Measurements from ENCODE around the gene HUNK.

HUNK gene

DNA sequence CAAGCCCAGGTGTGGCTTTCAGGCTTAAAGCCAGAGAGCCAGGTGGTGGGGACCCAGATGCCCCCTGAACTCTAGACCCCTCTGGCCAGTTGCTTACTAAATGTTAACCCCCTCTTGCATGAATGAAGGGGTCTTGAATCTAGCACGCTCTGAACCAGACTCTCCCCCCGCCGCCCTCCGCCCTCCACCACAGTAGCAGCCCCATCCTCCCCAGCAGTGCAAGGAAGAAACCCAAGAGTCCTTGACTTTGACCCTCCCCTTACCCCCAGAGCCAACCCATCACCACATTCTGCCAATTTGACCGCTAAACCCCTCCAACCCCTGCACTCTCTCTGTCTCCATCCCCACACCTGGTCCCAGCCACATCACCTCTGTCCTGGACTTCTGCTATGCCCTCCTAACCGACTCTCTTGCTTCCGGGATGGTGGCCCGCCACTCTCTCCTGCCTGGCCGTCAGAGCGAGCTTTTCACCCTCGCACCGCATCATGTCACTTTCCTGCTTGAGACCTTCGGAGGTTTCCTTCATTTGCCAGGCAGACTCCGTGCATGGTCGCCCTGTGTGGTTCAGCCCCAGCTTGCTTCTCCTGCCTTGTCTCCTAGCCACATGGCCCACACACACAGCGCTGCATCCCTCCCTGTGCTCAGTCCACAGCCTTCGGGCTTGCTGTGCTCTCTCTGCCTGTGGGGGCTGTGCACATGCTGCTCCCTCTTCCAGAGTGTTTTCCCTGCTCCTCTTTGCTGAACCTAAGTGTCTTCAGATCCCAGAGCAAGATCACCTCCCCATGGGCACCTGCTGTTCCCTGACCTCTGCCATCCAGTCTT, 113.4 kb downstream of the HUNK start:
- Histone ChIP-seq H3K27ac (no peak overlapping the region), H3K4me3 (no peak overlapping the region), H3K4me1 (0 out of 2 replicates have a peak, but pooled peaks cover 6% of the 10 kb centered on the region), H3K4me2 (no peak overlapping the region), H3K36me3 (peaks cover 50% of the 10 kb centered on the region), H3K9ac (no peak overlapping the region), H3K9me3 (peaks cover 9% of the 10 kb centered on the region; the same call in 1 of the 2 replicates), H3K27me3 (no peaks in the 10 kb centered on the region), H4K20me1 (no peaks in the 10 kb centered on the region)
- no peak for TF ChIP-seq Cebpa-rat (IDR thresholded peaks at IDR 0.05)

DNA sequence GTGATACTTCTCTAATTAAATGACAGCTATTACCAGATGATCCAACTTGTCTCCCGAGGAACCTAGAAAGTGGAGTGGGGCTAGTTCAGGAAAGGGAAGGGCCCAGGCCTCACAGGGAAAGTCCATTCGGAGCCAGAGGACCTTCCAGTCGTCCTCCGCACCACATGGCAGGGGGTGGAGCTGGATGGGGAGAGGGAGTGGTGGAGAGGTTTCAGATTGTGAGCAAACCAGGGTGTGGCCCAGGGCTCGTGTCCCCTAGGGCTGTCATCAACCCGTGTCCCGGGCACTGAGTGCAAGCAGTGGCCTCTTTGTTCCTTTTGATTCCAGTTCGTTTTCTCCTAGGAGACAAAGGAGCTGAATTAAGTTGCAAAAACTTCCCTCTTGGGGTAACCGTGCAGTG, 114.9 kb downstream of the HUNK start:
- peaks cover 9% of the 10 kb centered on the region; the same call in 1 of the 2 replicates for H3K9me3 ChIP-seq
- no peak overlapping the region for H3K27ac ChIP-seq
- no peak for TF ChIP-seq Cebpa-rat (IDR thresholded peaks at IDR 0.05)
- no peak overlapping the region for H3K4me2 ChIP-seq
- no peak overlapping the region for H3K9ac ChIP-seq
- H3K36me3 ChIP-seq = peaks cover 64% of the 10 kb centered on the region
- H3K27me3 ChIP-seq = no peaks in the 10 kb centered on the region
- no peak overlapping the region for H3K4me3 ChIP-seq
- H3K4me1 ChIP-seq = no peaks in the 10 kb centered on the region
- no peaks in the 10 kb centered on the region for H4K20me1 ChIP-seq

DNA sequence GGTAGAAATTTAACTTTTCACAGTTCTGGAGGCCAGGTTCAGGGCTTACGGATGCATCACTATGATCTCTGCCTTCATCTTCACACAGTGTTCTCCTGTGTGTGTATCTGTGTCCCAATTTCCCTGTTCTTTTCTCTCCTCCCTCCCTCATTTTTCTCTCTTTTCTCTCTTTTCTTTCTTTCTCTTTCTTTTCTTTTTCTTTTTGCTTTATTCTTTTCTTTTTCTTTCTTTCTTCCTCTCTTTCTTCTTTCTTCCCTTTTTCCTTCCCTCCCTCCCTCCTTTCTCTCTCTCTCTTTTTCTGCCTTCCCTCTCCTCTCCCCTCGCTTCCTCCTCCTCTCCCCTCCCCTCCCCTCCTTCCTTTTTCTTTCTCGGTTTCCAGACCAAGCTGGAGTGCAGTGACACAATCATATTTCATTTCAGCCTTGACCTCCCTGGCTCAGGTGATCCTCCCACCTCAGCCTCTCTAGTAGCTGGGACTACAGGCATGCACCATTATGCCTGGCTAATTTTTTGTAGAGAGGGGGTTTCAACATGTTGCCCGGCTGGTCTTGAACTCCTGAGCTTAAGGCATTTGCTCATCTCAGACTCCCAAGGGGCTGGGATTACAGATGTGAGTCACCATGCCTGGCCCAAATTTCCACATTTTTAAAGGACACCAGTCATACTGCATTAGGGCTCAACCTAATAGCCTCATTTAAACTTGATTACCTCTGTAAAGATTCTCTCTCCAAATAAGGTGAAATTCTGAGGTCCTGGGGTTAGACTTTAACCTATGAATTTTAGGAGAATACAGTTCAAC, 115.9 kb downstream of the HUNK start:
- H3K27ac ChIP-seq = no peak overlapping the region
- no peaks in the 10 kb centered on the region for H3K27me3 ChIP-seq
- no peak overlapping the region for H3K4me2 ChIP-seq
- TF ChIP-seq Cebpa-rat (IDR thresholded peaks at IDR 0.05) = no peak
- H3K9me3 ChIP-seq = peaks cover 9% of the 10 kb centered on the region; the same call in 1 of the 2 replicates
- no peak overlapping the region for H3K4me3 ChIP-seq
- H4K20me1 ChIP-seq = no peaks in the 10 kb centered on the region
- H3K4me1 ChIP-seq = no peaks in the 10 kb centered on the region
- H3K36me3 ChIP-seq = peaks cover 57% of the 10 kb centered on the region
- no peak overlapping the region for H3K9ac ChIP-seq

DNA sequence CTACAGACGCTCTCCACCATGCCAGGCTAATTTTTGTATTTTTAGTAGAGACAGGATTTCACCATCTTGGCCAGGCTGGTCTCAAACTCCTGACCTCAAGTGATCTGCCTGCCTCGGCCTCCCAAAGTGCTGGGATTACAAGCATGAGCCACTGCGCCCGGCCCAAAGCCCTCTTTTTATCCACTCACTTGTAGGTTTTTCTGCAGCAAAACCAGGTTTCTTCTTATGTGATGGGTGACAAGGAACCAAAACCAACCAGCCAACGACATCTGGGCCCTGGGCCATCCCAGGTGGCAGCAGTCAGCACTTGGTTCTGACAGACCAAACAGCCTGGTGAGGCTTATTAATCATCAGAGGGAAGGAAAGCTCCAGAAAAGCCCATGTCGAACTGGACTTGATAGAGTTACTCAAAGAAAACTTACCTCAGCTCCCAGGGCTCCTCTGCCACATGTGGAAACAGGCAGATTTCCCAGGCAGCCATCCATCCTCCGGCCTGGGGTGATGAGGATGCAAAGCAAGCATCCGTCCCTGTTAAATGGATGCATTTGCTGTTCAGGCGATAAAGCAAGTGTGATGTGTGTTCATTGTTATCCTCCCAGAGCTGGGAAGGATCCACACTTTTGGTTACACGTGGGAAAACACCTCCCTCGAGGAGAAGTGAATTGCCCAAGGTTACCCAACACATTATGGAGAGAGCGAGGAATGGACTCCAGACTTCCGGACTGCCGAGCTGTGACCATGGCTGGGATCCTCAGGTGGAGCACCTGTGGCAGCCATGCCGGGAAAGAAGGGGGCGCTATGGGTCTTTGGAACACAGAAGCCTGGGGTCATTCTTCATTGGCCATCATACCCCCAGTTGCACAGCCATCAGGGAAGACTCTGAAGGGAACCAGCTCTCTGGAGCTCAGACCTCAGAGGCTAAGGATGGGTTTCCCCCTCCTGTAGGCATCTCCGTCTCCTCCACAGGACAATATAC, 118.8 kb downstream of the HUNK start:
- no peak for TF ChIP-seq Cebpa-rat (IDR thresholded peaks at IDR 0.05)

DNA sequence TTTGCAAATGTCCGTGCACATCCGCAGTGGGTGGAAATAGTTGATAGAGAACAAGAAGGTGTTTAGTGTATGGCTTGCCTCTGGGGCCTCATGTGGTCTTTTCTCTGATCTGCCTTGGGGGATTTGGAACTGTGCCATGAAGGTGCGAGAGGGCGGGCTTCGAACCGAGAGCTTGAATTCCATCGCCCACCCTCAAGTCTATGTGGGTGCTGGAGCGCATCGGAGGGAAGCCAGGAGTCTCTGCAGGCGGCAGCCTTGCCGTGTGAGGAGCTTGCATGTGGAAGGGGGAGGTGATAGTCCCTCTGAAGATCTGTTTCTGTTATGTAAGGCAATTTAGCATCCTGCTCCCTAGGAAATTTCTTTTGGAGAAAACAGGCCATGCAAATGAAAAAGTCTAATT, 119.6 kb downstream of the HUNK start:
- no peak for TF ChIP-seq Cebpa-rat (IDR thresholded peaks at IDR 0.05)
- peaks cover 53% of the 10 kb centered on the region for H3K36me3 ChIP-seq
- no peak overlapping the region for H3K4me2 ChIP-seq
- no peak overlapping the region for H3K27ac ChIP-seq
- no peak overlapping the region for H3K4me3 ChIP-seq
- H4K20me1 ChIP-seq = no peaks in the 10 kb centered on the region
- H3K27me3 ChIP-seq = no peaks in the 10 kb centered on the region
- no peak overlapping the region for H3K9ac ChIP-seq
- no peaks in the 10 kb centered on the region for H3K9me3 ChIP-seq
- no peaks in the 10 kb centered on the region for H3K4me1 ChIP-seq

More for the DNA sequence above, 118.8 kb downstream of the HUNK start:
- H3K9ac ChIP-seq = no peak overlapping the region
- H3K4me3 ChIP-seq = no peak overlapping the region
- H3K36me3 ChIP-seq = peaks cover 45% of the 10 kb centered on the region
- H4K20me1 ChIP-seq = no peaks in the 10 kb centered on the region
- no peaks in the 10 kb centered on the region for H3K27me3 ChIP-seq
- no peak overlapping the region for H3K4me2 ChIP-seq
- H3K27ac ChIP-seq = no peak overlapping the region
- no peaks in the 10 kb centered on the region for H3K4me1 ChIP-seq
- H3K9me3 ChIP-seq = no peaks in the 10 kb centered on the region

DNA sequence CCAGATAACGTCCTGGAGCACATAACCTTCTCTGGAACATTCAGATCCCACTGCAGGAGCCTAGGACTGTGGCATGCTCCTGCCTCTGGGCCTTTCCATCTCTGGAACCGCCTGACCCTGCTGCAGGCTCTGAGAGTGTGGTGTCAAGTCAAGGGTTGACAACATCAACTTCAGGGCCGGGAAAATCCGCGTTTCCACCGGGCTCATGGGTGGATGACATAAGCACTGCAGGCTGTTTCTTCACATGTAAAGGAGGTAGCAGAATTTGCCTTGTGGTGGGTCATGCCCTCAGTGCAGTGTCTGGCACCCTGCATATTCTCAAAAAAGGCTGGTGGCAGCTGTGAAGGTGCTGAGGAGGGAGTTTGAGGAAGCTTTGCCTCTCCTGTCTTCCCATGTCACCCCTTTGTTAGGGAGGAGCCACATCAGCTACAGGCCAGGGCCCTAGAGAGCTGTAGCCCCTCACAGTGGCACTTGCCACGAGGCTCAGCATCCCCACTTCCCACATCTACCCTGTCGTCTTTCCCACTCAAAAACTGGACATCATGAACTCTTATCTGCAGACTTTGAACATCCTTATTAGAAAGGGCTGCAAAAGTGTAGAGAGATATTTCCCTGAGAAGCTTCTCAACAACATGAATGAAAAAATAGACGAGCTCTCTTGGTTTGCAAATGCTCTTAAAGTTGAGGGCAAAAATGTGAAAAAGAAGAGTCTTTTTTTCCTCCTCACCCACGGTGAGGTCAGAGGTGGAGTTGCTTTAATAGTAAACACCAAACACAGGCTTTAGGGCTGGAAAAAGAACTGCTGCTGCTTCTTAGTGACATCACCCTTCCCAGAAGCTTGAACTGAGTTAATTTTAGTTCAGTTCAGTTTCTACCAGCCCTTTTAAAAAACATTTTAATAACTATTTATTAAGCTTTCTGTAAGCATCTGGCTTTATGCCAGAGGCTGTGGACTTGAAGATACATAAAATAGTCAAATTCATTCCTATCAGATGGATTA, 121.3 kb downstream of the HUNK start:
- no peak for TF ChIP-seq Cebpa-rat (IDR thresholded peaks at IDR 0.05)
- H3K4me2 ChIP-seq = no peak overlapping the region
- no peaks in the 10 kb centered on the region for H3K27me3 ChIP-seq
- H3K27ac ChIP-seq = no peak overlapping the region
- H4K20me1 ChIP-seq = no peaks in the 10 kb centered on the region
- no peak overlapping the region for H3K4me3 ChIP-seq
- H3K36me3 ChIP-seq = peaks cover 70% of the 10 kb centered on the region
- no peak overlapping the region for H3K9ac ChIP-seq
- no peaks in the 10 kb centered on the region for H3K4me1 ChIP-seq
- no peaks in the 10 kb centered on the region for H3K9me3 ChIP-seq

DNA sequence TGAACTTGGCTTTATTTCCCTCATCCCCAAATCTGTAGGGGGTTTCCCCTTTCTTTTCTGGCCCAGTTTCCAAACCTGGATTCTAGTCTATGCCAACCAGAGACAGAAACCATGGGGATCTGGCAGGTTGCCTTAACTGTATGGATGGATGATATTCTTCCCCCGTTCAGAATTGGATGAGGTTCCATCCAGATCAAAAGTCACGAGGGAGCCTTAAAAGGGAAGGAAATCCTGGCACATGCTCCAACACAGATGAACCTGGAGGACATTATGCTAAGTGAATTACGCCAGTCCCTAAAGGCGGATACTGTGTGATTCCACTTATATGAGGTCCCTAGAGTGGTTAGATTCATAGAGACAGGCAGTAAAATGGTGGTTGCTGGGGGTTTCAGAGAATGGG, 124.4 kb downstream of the HUNK start:
- H3K9me3 ChIP-seq = no peaks in the 10 kb centered on the region
- no peak for TF ChIP-seq Cebpa-rat (IDR thresholded peaks at IDR 0.05)
- H3K4me3 ChIP-seq = no peak overlapping the region
- no peak overlapping the region for H3K27ac ChIP-seq
- H3K4me2 ChIP-seq = no peak overlapping the region
- peaks cover 68% of the 10 kb centered on the region for H3K36me3 ChIP-seq
- no peaks in the 10 kb centered on the region for H4K20me1 ChIP-seq
- H3K27me3 ChIP-seq = no peaks in the 10 kb centered on the region
- H3K4me1 ChIP-seq = no peaks in the 10 kb centered on the region
- no peak overlapping the region for H3K9ac ChIP-seq

DNA sequence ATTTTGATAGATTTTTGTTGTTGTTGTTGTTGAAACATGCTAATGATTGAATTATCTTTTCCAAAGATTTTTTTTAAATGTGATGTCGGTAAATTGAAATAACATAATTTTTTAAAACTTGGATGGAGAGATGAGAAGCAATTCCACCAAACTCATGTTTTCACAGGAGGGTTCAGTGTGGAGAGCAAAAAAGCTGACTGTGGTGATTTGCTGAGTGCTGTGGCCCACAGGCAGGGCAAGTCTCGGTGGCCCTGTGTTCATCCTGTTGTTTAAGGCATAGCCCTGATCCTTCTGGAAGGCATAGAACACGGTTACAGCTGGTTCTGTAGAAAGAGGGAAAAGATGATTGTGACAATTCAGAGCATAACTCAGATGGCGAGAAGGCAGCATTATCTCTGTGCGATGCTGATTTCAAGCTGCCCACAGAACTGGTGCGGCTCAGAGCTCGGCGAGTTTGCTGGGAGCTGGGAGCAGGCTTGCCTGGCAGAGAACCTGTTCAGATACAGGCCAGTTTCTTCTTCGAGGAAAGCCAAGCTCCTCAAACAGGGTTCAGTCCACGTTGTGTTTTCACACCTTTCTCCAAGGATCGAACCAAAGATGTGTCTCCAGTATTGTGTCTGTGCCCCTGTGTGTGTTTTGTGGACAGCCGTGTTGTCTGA, 127.1 kb downstream of the HUNK start:
- no peak for TF ChIP-seq Cebpa-rat (IDR thresholded peaks at IDR 0.05)
- Histone ChIP-seq H3K27me3 (no peaks in the 10 kb centered on the region), H3K4me2 (no peak overlapping the region), H3K27ac (no peak overlapping the region), H4K20me1 (no peaks in the 10 kb centered on the region), H3K9me3 (no peaks in the 10 kb centered on the region), H3K4me1 (no peaks in the 10 kb centered on the region), H3K4me3 (no peak overlapping the region), H3K9ac (no peak overlapping the region), H3K36me3 (peaks cover 62% of the 10 kb centered on the region)
